A673 (cell line): ENCODE measurements around the gene PTH1R.

ENCODE experiments used
- CTCF ChIP-seq: fragments of 300-800, 200-600 bp; sonication (generic); conservative IDR thresholded peaks from 2 replicates; pipeline ENCODE4 v1.5.1; 2017; ENCODE audit warnings: low read depth, mild to moderate bottlenecking, antibody characterized with exemption, low read length, moderate library complexity, mixed read lengths
- EZH2 ChIP-seq: fragments of 200-600 bp; sonication (generic); IDR thresholded peaks from 2 replicates; pipeline ENCODE4 v1.6.1; 2017; ENCODE audit warnings: borderline replicate concordance, low read depth, mild to moderate bottlenecking, mixed read lengths, antibody characterized with exemption, low read length; ENCODE audit not compliant: poor library complexity, severe bottlenecking

GRCh38 chr3:46948830-46949671, 71.5 kb downstream of the PTH1R start:
- TF ChIP-seq CTCF (no peak), EZH2 (no peak)
